Activated CD4-positive, alpha-beta T cell treated with anti-CD3 and anti-CD28 coated beads, Interleukin-10, Interleukin-2, amounts not matched to agents 100 ng/mL and 50 ng/mL, durations not matched to agents 16 hours and 8 hours (primary cell): ENCODE data around the gene ASPRV1.
"Not testable (repeated sequence)": the region's sequence is repeated elsewhere in the genome, so short reads cannot be mapped to it uniquely, and the experiment has no call there.

Experiments used
- DNase-seq: peaks from one replicate; pipeline ENCODE4 v3.0.0-alpha.2; 2020

ASPRV1 gene

DNA sequence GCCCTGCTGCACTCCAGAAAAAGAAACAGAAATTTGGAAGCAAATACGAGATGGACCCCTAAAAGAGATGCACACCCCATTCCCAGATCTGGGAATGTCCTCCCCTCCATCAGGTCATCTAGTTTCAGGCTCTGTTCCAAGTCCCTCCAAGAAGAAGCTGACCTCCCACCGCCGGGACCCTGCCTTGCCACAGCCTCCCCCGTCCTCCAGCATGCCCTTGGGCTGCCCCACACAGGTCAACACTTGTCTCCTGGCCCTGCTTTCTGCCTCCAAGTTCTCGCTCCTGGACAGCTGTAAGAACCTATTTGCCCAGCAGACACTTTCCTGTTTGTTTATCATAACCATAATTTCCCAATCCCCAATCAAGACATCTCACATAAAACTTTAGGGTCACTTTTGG, 2.0 kb downstream of the ASPRV1 start:
- no peak for DNase-seq

DNA sequence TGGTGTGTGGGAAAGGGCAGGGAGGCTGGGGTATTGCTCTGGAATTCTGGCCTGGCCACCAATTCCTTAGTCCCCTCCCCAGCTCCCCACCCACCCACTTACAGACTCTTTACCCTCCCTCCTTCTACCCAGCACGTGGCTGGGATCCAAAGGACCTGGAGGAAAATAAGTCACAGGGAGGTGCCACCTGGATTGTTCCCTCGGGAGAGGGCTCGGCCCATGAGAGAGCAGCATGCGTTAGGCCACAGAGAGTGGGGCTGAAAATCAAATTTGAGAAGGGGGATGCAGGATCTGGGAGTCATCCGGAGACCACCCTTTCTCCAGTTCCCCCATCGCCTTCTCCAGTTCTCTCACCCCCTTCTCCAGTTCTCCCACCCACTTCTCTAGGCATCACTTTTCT, 3.0 kb downstream of the ASPRV1 start:
- DNase-seq, result no peak

DNA sequence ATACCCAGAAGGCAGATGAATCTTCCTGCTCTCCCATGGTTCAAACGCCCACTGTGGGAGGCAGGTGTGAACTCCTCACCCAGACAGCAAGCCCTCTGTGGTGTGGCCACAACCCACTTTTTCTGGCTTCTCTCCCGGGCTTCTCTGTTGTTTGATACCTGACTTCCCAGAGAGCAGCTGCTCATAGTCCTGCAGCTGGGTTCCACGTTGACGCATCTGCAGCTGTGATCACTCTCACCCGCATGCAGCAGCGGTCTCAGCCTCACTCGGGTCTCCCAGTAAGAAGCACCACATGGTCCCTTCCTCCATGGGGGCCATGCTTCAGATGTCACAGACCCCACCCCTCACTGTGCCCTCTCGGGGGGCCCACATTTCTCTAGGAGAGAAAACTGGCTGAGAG, 3.5 kb downstream of the ASPRV1 start:
- no peak for DNase-seq

DNA sequence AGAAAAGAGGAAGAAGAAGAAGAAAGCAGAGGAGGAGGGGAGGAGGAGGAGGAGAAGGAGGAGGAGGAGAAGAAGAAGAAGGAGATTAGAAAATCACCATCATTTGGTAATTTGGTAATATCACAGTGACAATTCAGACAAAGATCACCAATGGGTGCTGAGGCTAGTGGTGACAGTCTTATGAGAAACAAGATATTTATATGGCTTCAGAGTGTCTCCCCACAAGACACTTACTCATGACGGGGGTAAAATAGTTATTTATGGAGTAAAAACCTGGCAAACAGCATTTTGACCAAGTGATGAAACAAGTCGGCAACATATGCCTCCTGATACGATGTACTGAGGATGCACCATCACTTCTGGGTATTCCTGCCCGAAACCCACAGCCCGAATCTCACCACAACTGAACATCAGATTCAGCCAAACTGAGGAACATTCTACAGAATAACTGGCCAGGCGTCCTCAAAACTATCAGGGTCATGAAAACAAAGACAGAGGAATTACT, 4.9 kb downstream of the ASPRV1 start:
- DNase-seq, result no peak

DNA sequence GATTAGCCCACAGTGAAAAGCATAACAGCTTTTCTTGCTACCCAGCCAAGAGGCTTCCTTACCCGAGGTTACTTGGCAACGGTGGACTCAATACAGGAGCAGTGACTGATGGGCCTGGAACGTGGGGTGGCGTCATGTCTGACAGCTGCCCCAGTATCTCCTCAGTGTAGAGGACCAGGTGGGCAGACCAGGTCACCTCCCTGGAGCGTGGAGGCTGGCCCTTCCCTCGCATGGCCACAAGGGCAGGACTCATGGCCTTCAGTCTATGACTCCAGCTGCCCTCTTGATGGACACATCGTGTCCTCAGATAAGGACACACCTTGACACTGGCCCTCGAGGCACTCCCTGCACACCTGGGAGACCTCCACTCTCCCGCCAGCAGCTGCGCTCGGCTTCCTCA, 6.4 kb downstream of the ASPRV1 start:
- no peak for DNase-seq

- no peak for DNase-seq
These were observed 7.3 kb downstream of the ASPRV1 start for GRCh38 chr2:69954084-69954483.

DNA sequence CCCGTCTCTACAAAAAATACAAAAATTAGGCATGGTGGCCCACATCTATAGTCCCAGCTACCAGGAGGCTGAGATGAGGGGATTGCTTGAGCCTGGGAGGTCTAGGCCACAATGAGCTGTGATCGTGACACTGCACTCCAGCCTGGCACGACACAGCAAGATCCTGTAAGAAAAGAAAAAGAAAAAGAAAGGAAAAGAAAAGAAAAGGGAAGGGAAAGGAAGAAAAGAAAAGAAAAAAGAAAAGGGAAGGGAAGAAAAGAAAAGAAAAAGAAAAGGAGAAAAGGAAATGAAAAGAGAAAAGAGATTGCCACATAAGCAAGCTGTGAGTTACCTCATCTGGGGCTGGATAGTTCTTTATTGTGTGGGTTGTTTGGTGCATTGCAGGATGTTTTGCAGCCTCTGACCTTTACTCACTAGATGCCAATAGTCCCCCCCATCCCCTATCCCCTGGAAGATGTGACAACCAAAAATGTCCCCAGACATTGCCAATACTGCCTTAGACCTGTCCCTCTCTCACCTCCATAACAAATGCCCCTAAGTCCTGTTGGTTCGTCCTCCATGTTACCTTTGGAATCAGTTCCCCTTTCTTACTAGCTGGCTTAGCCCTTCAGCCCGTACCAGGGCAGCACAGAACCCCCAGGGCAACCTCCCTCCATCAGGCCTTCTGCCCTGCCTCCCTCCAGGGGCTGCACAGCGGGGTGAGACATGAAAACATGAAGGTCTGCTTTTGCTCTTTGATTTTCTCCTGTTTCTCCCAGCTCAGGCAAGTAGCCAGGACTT, 8.9 kb downstream of the ASPRV1 start:
- no peak for DNase-seq

GRCh38 chr2:69950671-69951070, 10.8 kb downstream of the ASPRV1 start:
- DNase-seq, result not testable (repeated sequence)

- no peak for DNase-seq
These were observed 11.2 kb downstream of the ASPRV1 start for GRCh38 chr2:69950241-69950640.

GRCh38 chr2:69948963-69949645, 12.3 kb downstream of the ASPRV1 start:
- DNase-seq, result no peak

GRCh38 chr2:69948032-69948962, 13.1 kb downstream of the ASPRV1 start:
- no peak for DNase-seq

- no peak for DNase-seq
These were observed 14.0 kb downstream of the ASPRV1 start for GRCh38 chr2:69947325-69947931.

GRCh38 chr2:69946351-69947324, 14.8 kb downstream of the ASPRV1 start:
- DNase-seq, result peak; percentile 87

DNA sequence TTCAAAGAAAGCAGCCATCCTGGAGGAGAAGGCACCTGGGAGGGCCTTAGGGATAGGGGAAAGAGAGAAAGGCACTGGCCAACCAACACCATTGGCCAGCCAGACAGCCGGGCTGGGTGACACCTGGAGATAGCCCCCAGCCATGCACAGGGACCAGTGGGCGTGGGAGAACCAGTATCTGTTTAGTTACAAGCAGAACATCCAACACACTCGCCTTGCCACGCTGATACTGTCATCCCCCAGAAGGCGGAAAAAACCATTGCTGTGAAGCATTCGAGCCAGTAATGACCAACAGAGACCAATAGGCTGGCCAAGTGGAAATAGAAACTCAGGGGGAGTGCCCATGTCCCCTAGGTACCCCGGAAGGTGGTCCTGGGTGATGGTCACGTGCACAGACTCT, 15.5 kb downstream of the ASPRV1 start:
- DNase-seq, result no peak

DNA sequence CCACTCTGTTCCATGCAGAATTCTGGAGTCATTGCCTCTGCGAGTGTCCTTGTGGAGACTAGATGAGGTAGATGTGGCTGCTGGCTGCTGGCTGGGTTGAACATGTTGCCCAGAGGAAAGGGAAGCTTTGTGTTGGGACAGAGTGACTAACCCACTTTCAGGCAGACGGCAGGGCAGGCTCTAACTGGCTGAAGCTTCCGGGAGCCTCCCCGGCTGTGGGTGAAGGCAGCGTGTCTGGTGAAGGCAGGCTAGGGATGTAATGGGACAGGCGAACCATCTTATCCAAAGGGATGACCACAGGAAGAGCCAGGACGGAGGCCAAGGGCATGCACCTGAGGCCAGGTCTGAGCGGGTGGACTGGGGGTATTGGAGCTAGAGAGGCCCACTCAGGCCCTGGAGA, 16.0 kb downstream of the ASPRV1 start:
- DNase-seq, result peak; percentile 37

GRCh38 chr2:69944756-69945155, 16.7 kb downstream of the ASPRV1 start:
- no peak for DNase-seq

DNA sequence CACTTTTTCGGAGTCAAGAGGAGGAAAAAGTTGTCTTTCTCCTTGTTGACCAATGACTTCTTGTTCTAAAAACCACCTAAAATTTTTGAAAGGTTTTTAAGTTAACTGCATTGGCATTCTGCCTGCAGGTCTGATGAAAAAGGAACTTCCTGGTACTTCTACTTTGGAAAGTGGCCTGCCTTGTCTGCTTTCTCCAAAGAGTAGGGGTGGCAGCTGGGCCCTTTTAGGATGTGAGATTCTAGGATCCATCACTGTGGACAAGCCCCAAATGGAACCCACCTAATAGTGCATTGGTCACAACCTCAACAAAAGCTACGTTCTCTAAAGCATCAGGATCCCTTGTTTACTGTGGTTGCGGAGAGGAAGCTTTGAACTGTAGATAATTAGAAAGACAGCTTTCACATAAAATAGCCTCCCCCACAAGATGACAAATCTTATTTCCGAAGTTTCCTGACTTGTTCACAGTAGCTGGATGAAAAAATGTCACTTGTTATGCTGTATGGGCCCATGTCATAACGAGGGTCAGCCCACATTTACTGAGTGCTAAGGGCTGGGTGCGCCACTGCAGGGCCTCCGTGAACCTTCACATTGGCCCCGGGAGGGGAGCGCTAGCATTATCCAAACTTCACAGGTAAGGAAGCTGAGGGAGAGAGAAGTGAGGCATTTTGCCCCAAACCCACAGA, 17.4 kb downstream of the ASPRV1 start:
- no peak for DNase-seq

DNA sequence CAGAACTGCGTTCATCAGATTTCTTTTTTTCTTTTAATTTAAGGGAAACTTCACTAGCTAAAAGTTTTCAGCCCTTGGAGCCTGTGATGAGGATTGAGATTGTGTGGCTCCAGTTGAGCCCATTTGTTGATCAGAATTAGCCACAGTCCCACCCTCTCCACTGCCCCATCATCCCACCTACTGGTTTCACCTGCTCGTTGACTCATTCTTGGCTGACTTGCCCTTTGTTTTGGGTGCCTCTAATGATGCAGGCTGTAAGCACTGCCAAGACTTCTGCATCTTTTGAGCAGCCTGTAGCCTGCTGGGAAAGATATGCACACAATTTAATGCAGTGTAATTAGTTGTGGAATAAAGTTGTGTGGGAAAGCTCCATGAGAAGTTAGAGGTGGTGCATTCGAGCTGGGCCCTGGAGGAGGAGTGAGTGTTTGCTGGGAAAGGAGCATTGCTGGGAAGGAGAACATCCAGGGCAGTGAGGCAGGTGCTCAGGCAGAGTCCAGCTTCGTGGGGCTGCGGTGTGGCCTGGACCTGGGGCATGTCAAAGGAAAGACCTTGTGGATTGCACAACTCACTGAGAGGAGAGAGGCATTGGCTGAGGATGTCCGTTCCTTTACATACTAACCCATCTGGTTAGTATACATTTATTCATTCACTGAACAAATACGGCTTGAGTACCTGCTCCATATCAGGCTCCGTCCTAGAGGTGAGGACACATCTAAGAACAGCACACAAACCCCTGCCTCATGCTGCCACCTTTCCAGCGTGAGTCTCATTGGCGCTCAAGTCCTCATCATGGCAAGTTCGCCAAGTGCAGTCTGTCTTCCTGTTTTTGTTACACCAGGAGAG, 18.2 kb downstream of the ASPRV1 start:
- DNase-seq, result no peak

- no peak for DNase-seq
These were observed 20.7 kb downstream of the ASPRV1 start for GRCh38 chr2:69940691-69941090.

- DNase-seq, result no peak
These were observed 21.7 kb downstream of the ASPRV1 start for GRCh38 chr2:69939722-69940121.
